ENCODE measurements around the gene NRIP1.

NRIP1 gene, protein sequence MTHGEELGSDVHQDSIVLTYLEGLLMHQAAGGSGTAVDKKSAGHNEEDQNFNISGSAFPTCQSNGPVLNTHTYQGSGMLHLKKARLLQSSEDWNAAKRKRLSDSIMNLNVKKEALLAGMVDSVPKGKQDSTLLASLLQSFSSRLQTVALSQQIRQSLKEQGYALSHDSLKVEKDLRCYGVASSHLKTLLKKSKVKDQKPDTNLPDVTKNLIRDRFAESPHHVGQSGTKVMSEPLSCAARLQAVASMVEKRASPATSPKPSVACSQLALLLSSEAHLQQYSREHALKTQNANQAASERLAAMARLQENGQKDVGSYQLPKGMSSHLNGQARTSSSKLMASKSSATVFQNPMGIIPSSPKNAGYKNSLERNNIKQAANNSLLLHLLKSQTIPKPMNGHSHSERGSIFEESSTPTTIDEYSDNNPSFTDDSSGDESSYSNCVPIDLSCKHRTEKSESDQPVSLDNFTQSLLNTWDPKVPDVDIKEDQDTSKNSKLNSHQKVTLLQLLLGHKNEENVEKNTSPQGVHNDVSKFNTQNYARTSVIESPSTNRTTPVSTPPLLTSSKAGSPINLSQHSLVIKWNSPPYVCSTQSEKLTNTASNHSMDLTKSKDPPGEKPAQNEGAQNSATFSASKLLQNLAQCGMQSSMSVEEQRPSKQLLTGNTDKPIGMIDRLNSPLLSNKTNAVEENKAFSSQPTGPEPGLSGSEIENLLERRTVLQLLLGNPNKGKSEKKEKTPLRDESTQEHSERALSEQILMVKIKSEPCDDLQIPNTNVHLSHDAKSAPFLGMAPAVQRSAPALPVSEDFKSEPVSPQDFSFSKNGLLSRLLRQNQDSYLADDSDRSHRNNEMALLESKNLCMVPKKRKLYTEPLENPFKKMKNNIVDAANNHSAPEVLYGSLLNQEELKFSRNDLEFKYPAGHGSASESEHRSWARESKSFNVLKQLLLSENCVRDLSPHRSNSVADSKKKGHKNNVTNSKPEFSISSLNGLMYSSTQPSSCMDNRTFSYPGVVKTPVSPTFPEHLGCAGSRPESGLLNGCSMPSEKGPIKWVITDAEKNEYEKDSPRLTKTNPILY (N-terminal part only)

GRCh38 chr21:15064576-15065391 lies at the start of gene NRIP1:
TSS of gene NRIP1 (minus strand) at chr21:15065000. CDS start at chr21:14968192, 96,808 bp downstream.
- Mint-ChIP-seq H3K27ac (peak within 1 kb of the TSS; percentile 97), H3K9me3 (no peaks in the 10 kb centered on the region), H3K4me3 (peak within 1 kb of the TSS; percentile 90), H3K36me3 (ENCODE audit: low read depth) (peaks cover 12% of the 10 kb centered on the region), H3K4me1 (ENCODE audit: low read depth) (peaks cover 47% of the 10 kb centered on the region), H3K27me3 (no peaks in the 10 kb centered on the region)
- peak; percentile 84 for DNase-seq

DNA sequence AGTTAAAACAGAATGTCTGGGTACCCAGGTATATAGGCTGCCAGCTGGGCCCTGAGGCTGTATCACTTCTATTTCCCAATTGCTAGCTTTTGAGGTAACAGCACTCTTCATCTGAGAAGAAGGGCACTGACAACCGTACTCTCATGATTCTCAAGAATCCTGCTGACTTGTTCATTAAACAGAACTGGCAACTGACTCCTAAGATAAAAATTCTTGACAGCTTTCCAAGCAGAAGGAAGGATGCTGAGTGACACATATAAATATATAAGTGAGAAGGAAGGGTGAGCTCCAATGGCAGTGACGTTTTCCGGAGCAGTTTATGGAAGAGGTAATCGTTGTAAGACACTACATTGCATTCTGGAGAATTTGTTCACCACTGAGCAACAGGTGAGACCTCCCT lies 48.1 kb upstream of the NRIP1 start:
- Mint-ChIP-seq H3K36me3 (ENCODE audit: low read depth) (no peaks in the 10 kb centered on the region), H3K4me1 (ENCODE audit: low read depth) (no peaks in the 10 kb centered on the region), H3K27ac (no peak overlapping the region), H3K27me3 (no peaks in the 10 kb centered on the region), H3K4me3 (no peak overlapping the region), H3K9me3 (no peaks in the 10 kb centered on the region)
- no peak for DNase-seq

DNA sequence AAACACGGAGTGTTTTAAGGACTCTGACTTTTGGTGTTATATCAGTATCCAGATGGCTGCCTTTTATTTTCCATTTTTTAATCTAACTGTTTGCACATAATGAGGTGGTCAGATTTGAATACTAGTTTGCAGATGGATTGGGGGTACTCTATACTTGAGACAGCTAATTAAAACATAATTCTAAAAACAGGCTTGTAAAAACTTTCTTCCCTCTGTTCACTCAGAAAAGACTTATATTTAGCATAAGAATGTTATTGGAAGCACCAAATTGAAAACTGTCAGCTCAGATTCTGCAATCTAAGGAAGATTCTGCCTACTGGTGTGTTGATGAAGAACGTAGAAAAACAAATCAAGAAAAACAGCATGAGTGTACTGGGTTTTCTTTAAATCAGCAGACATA lies 44.0 kb upstream of the NRIP1 start:
- Mint-ChIP-seq H3K4me3 (no peak overlapping the region), H3K27me3 (no peaks in the 10 kb centered on the region), H3K4me1 (ENCODE audit: low read depth) (no peaks in the 10 kb centered on the region), H3K9me3 (no peaks in the 10 kb centered on the region), H3K27ac (no peak overlapping the region), H3K36me3 (ENCODE audit: low read depth) (no peaks in the 10 kb centered on the region)
- DNase-seq: no peak

DNA sequence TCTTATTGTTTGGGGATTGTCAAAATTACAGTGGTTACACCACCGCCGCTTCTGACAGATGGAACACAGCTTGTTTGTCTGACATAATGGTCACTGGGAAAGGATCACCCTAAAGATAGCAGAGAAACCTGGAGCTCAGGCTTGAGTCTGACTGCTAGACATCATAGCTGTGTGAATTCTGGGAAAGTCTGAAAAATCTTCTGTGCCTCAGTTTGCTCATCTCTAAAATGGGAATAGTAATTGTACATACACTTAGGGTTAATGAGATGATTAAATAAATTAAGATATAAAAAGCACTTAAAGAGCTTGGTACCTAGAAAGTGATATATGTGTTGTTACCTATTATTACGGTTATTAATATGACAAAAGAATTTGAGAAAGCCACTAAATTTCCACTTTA lies 39.7 kb upstream of the NRIP1 start:
- no peaks in the 10 kb centered on the region for H3K4me1 Mint-ChIP-seq (ENCODE audit: low read depth)
- H3K27ac Mint-ChIP-seq: no peak overlapping the region
- no peak overlapping the region for H3K4me3 Mint-ChIP-seq
- H3K27me3 Mint-ChIP-seq: no peaks in the 10 kb centered on the region
- no peaks in the 10 kb centered on the region for H3K9me3 Mint-ChIP-seq
- H3K36me3 Mint-ChIP-seq (ENCODE audit: low read depth): no peaks in the 10 kb centered on the region
- no peak for DNase-seq

DNA sequence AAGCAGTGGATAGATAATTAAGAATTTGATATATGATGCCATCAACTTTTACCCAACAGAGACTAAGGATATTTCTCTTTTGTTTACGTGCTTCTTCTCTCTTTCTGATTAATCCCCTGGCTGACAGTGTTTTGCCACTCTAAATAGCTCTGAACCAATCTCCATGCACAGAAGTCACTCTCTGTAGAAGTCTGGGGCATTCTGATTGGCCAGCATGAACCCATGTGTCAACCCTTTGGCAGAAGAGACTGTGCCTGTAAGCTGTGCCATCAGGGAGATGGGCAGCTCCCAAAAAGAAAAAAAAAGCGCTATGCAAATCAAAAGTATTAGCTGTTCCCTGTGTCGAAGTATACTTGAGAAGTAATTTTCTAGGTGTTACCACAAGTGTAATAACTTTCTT lies 34.1 kb upstream of the NRIP1 start:
- no peaks in the 10 kb centered on the region for H3K4me1 Mint-ChIP-seq (ENCODE audit: low read depth)
- H3K9me3 Mint-ChIP-seq: no peaks in the 10 kb centered on the region
- H3K27me3 Mint-ChIP-seq: no peaks in the 10 kb centered on the region
- no peak overlapping the region for H3K4me3 Mint-ChIP-seq
- H3K27ac Mint-ChIP-seq: no peak overlapping the region
- no peaks in the 10 kb centered on the region for H3K36me3 Mint-ChIP-seq (ENCODE audit: low read depth)
- no peak for DNase-seq

- H3K27ac Mint-ChIP-seq: no peak overlapping the region
- H3K4me1 Mint-ChIP-seq (ENCODE audit: low read depth): no peaks in the 10 kb centered on the region
- H3K9me3 Mint-ChIP-seq: no peaks in the 10 kb centered on the region
These were observed 33.4 kb upstream of the NRIP1 start for GRCh38 chr21:15098181-15098580.

GRCh38 chr21:15097580-15097979 lies 32.8 kb upstream of the NRIP1 start:
- no peak for DNase-seq
- Mint-ChIP-seq H3K27ac (no peak overlapping the region), H3K9me3 (no peaks in the 10 kb centered on the region), H3K36me3 (ENCODE audit: low read depth) (no peaks in the 10 kb centered on the region), H3K27me3 (no peaks in the 10 kb centered on the region), H3K4me1 (ENCODE audit: low read depth) (no peaks in the 10 kb centered on the region), H3K4me3 (no peak overlapping the region)

More at GRCh38 chr21:15098181-15098580, 33.4 kb upstream of the NRIP1 start:
- no peaks in the 10 kb centered on the region for H3K27me3 Mint-ChIP-seq
- no peak overlapping the region for H3K4me3 Mint-ChIP-seq
- no peak for DNase-seq
- no peaks in the 10 kb centered on the region for H3K36me3 Mint-ChIP-seq (ENCODE audit: low read depth)

DNA sequence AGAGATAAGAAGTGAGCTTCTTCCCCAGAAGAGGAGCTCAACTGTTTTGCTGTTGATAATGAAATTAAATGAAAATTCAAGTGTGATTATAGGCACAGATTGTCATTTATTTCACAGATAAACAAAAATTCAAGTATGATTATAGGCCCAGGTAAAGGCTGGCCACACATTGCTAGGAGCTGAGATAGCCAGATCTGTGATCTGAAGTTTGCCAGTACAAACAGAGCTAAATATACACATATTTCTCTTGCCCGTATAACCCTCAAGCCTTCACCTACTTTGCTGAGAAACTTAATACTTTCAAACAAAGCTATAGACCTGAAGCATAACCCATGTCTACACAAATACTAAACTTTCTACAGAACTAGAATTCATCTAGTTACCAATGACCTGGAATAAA lies 31.3 kb upstream of the NRIP1 start:
- DNase-seq: no peak
- Mint-ChIP-seq H3K36me3 (ENCODE audit: low read depth) (no peaks in the 10 kb centered on the region), H3K4me3 (no peak overlapping the region), H3K4me1 (ENCODE audit: low read depth) (no peaks in the 10 kb centered on the region), H3K27me3 (no peaks in the 10 kb centered on the region), H3K9me3 (no peaks in the 10 kb centered on the region), H3K27ac (no peak overlapping the region)

- DNase-seq: no peak
- Mint-ChIP-seq H3K27ac (no peak overlapping the region), H3K4me3 (no peak overlapping the region), H3K27me3 (no peaks in the 10 kb centered on the region), H3K4me1 (ENCODE audit: low read depth) (no peaks in the 10 kb centered on the region), H3K36me3 (ENCODE audit: low read depth) (no peaks in the 10 kb centered on the region), H3K9me3 (no peaks in the 10 kb centered on the region)
These were observed 30.5 kb upstream of the NRIP1 start for GRCh38 chr21:15095326-15095725.

- H3K27me3 Mint-ChIP-seq: no peaks in the 10 kb centered on the region
- H3K27ac Mint-ChIP-seq: no peak overlapping the region
- no peaks in the 10 kb centered on the region for H3K4me1 Mint-ChIP-seq (ENCODE audit: low read depth)
- H3K36me3 Mint-ChIP-seq (ENCODE audit: low read depth): no peaks in the 10 kb centered on the region
- H3K9me3 Mint-ChIP-seq: no peaks in the 10 kb centered on the region
- DNase-seq: no peak
- H3K4me3 Mint-ChIP-seq: no peak overlapping the region
These were observed 29.9 kb upstream of the NRIP1 start for GRCh38 chr21:15094706-15095105.

DNA sequence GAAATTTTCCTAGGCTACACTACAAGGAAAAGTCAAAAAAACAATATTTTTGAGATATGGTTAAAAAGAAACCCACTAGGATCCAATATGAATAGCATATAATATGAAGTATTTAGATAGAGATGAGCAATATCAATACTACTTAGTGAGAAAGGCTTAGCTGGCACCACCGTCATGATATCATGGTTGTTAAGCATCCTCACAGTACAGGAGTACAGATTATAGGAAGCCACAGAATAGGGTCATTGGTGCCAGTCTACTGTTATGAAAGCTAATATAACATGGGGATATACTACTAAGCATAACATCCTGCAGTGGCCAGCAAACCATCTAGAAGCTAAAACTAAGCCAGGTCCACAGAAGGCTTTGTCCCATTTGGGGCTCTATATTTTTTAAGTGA lies 28.4 kb upstream of the NRIP1 start:
- H3K4me1 Mint-ChIP-seq (ENCODE audit: low read depth): no peaks in the 10 kb centered on the region
- no peak overlapping the region for H3K27ac Mint-ChIP-seq
- no peaks in the 10 kb centered on the region for H3K36me3 Mint-ChIP-seq (ENCODE audit: low read depth)
- H3K27me3 Mint-ChIP-seq: no peaks in the 10 kb centered on the region
- H3K4me3 Mint-ChIP-seq: no peak overlapping the region
- DNase-seq: no peak
- no peaks in the 10 kb centered on the region for H3K9me3 Mint-ChIP-seq

DNA sequence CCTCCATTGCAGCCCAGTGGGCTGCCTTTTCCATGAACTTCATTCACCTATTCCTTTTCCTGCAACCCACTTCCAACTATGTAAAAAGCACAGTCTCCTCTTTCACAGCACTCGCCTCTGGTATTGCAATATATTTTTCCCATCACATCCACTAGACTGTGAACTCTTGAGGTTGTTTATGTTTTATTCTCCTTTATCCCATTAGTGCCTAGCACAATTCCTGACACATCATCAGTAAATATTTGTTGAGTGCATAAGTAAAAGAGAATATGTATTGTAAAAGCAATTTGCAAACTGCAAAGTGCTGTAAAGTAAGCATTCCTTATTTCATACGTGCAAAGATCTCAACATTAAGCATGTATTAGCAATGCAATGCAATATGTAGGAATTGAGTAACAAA lies 27.9 kb upstream of the NRIP1 start:
- DNase-seq: no peak
- Mint-ChIP-seq H3K9me3 (no peaks in the 10 kb centered on the region), H3K4me3 (no peak overlapping the region), H3K4me1 (ENCODE audit: low read depth) (no peaks in the 10 kb centered on the region), H3K27ac (no peak overlapping the region), H3K27me3 (no peaks in the 10 kb centered on the region), H3K36me3 (ENCODE audit: low read depth) (no peaks in the 10 kb centered on the region)

GRCh38 chr21:15090390-15090789 lies 25.6 kb upstream of the NRIP1 start:
- no peaks in the 10 kb centered on the region for H3K9me3 Mint-ChIP-seq
- H3K27me3 Mint-ChIP-seq: no peaks in the 10 kb centered on the region
- H3K36me3 Mint-ChIP-seq (ENCODE audit: low read depth): no peaks in the 10 kb centered on the region

DNA sequence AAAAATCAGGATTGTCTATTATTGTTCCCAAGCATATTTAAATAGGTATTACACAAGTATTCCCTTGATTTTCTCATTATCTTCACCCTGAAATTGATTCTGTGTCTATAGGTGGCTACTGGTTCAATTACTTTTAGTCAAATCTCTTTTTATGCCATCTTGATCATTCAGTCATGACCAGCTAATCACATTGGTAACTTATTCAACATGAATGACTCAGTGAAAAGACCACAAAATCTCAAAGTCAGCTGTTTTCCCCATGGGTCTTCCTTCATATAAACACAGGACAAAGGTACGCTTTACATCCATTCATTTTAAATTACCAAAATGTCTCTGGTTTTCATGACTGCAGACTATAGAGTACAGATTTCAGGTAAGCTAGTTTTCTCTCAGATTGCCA lies 23.7 kb upstream of the NRIP1 start:
- DNase-seq: no peak
- Mint-ChIP-seq H3K36me3 (ENCODE audit: low read depth) (no peaks in the 10 kb centered on the region), H3K27me3 (no peaks in the 10 kb centered on the region), H3K27ac (no peak overlapping the region), H3K9me3 (no peaks in the 10 kb centered on the region), H3K4me3 (no peak overlapping the region), H3K4me1 (ENCODE audit: low read depth) (no peaks in the 10 kb centered on the region)

More at GRCh38 chr21:15090390-15090789, 25.6 kb upstream of the NRIP1 start:
- DNase-seq: no peak
- Mint-ChIP-seq H3K4me3 (no peak overlapping the region), H3K27ac (no peak overlapping the region), H3K4me1 (ENCODE audit: low read depth) (no peaks in the 10 kb centered on the region)

Data from activated T-cell treated with anti-CD3 and anti-CD28 coated beads, Interleukin-2, amount 50 U/mL, for 24 hours (primary cell).